Mucosa of stomach (tissue), 1 donor: Measurements from ENCODE around the gene TJP3.

ENCODE experiments used
- H3K27me3 ChIP-seq: one replicate; pipeline ENCODE4 v1.7.0; 2013; ENCODE audit warnings: mild to moderate bottlenecking, low read length; ENCODE audit not compliant: control insufficient read depth, insufficient read depth
- H3K36me3 ChIP-seq: one replicate; pipeline ENCODE4 v1.7.0; 2013; ENCODE audit warnings: low read length; ENCODE audit not compliant: control insufficient read depth, insufficient read depth
- H3K4me1 ChIP-seq: one replicate; pipeline ENCODE4 v1.7.0; 2013; ENCODE audit warnings: mild to moderate bottlenecking, low read length; ENCODE audit not compliant: control insufficient read depth, insufficient read depth
- H3K4me3 ChIP-seq: one replicate; pipeline ENCODE4 v1.7.0; 2013; ENCODE audit warnings: low read length
- H3K9ac ChIP-seq: one replicate; pipeline ENCODE4 v1.7.0; 2013; ENCODE audit warnings: mild to moderate bottlenecking, low read length, moderate library complexity
- H3K9me3 ChIP-seq: one replicate; pipeline ENCODE4 v1.7.0; 2013; ENCODE audit warnings: mild to moderate bottlenecking, low read length, moderate library complexity; ENCODE audit not compliant: control insufficient read depth
- donor health status: Pancreatic carcinoma.

Gene TJP3

GRCh38 chr19:3667037-3667638 is 41.0 kb upstream of the TJP3 start:
- Histone ChIP-seq H3K27me3 (no peaks in the 10 kb centered on the region), H3K4me3 (no peak overlapping the region), H3K9ac (no peak overlapping the region), H3K9me3 (no peaks in the 10 kb centered on the region), H3K4me1 (peaks cover 4% of the 10 kb centered on the region), H3K36me3 (peaks cover 11% of the 10 kb centered on the region)

GRCh38 chr19:3667766-3668165 is 40.4 kb upstream of the TJP3 start:
- H3K4me1 ChIP-seq = peaks cover 4% of the 10 kb centered on the region
- H3K36me3 ChIP-seq = peaks cover 11% of the 10 kb centered on the region
- no peak overlapping the region for H3K4me3 ChIP-seq
- no peaks in the 10 kb centered on the region for H3K9me3 ChIP-seq
- H3K9ac ChIP-seq = no peak overlapping the region
- no peaks in the 10 kb centered on the region for H3K27me3 ChIP-seq

GRCh38 chr19:3668331-3669081 is 39.7 kb upstream of the TJP3 start:
- H3K4me3 ChIP-seq = no peak overlapping the region
- H3K4me1 ChIP-seq = peaks cover 4% of the 10 kb centered on the region
- H3K9ac ChIP-seq = no peak overlapping the region
- peaks cover 5% of the 10 kb centered on the region for H3K36me3 ChIP-seq
- no peaks in the 10 kb centered on the region for H3K9me3 ChIP-seq
- no peaks in the 10 kb centered on the region for H3K27me3 ChIP-seq

- Histone ChIP-seq H3K36me3 (no peaks in the 10 kb centered on the region), H3K9me3 (no peaks in the 10 kb centered on the region), H3K9ac (peak overlapping the region; percentile 15), H3K4me3 (no peak overlapping the region), H3K27me3 (no peaks in the 10 kb centered on the region), H3K4me1 (peaks cover 4% of the 10 kb centered on the region)
These were observed 38.9 kb upstream of the TJP3 start for GRCh38 chr19:3669082-3669946.

- no peaks in the 10 kb centered on the region for H3K9me3 ChIP-seq
- no peaks in the 10 kb centered on the region for H3K27me3 ChIP-seq
- no peak overlapping the region for H3K4me3 ChIP-seq
- H3K9ac ChIP-seq = peak overlapping the region; percentile 49
- H3K36me3 ChIP-seq = no peaks in the 10 kb centered on the region
- peaks cover 4% of the 10 kb centered on the region for H3K4me1 ChIP-seq
These were observed 38.0 kb upstream of the TJP3 start for GRCh38 chr19:3669947-3670795.

GRCh38 chr19:3670796-3671679 is 37.1 kb upstream of the TJP3 start:
- H3K4me1 ChIP-seq = peaks cover 4% of the 10 kb centered on the region
- H3K9ac ChIP-seq = peak overlapping the region; percentile 49
- no peak overlapping the region for H3K4me3 ChIP-seq
- H3K9me3 ChIP-seq = no peaks in the 10 kb centered on the region
- H3K36me3 ChIP-seq = no peaks in the 10 kb centered on the region
- no peaks in the 10 kb centered on the region for H3K27me3 ChIP-seq

- Histone ChIP-seq H3K4me3 (no peak overlapping the region), H3K27me3 (no peaks in the 10 kb centered on the region), H3K4me1 (peaks cover 4% of the 10 kb centered on the region), H3K9ac (peak overlapping the region; percentile 49), H3K36me3 (no peaks in the 10 kb centered on the region), H3K9me3 (no peaks in the 10 kb centered on the region)
These were observed 36.3 kb upstream of the TJP3 start for GRCh38 chr19:3671680-3672574.

- peaks cover 4% of the 10 kb centered on the region for H3K4me1 ChIP-seq
- no peaks in the 10 kb centered on the region for H3K9me3 ChIP-seq
- H3K27me3 ChIP-seq = no peaks in the 10 kb centered on the region
- H3K36me3 ChIP-seq = no peaks in the 10 kb centered on the region
- no peak overlapping the region for H3K9ac ChIP-seq
- no peak overlapping the region for H3K4me3 ChIP-seq
These were observed 35.6 kb upstream of the TJP3 start for GRCh38 chr19:3672575-3672948.

GRCh38 chr19:3672993-3673392 is 35.2 kb upstream of the TJP3 start:
- Histone ChIP-seq H3K9me3 (no peaks in the 10 kb centered on the region), H3K4me3 (no peak overlapping the region), H3K4me1 (peaks cover 4% of the 10 kb centered on the region), H3K36me3 (no peaks in the 10 kb centered on the region), H3K27me3 (no peaks in the 10 kb centered on the region), H3K9ac (no peak overlapping the region)
